Measurements from ENCODE around the gene DYNC1I1.

DNA sequence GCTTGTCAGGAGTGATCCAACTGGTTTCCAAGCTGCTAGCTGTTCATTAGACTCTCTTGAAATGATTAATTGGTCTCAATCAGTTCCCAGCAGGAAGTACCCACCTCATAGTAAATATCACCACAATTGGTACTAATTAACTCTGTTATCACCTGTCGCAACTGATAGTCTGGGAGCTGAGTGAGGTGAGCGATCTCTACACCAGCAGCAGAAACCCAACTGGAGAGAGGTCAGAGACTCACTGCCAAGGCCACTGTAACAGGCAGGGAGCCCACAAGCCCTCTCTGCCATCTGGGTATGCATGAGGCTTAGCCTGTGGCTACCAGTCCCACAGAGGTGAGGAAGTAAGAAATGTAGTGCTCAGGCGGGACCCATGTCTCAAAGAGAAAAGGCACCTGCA lies 245.5 kb downstream of the DYNC1I1 start:
- TF ChIP-seq, protein P1, sequence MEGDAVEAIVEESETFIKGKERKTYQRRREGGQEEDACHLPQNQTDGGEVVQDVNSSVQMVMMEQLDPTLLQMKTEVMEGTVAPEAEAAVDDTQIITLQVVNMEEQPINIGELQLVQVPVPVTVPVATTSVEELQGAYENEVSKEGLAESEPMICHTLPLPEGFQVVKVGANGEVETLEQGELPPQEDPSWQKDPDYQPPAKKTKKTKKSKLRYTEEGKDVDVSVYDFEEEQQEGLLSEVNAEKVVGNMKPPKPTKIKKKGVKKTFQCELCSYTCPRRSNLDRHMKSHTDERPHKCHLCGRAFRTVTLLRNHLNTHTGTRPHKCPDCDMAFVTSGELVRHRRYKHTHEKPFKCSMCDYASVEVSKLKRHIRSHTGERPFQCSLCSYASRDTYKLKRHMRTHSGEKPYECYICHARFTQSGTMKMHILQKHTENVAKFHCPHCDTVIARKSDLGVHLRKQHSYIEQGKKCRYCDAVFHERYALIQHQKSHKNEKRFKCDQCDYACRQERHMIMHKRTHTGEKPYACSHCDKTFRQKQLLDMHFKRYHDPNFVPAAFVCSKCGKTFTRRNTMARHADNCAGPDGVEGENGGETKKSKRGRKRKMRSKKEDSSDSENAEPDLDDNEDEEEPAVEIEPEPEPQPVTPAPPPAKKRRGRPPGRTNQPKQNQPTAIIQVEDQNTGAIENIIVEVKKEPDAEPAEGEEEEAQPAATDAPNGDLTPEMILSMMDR (conservative IDR thresholded peaks at IDR 0.05 in 1 of 2, IDR thresholded peaks at IDR 0.05 in 1 of 2; ENCODE audit: extremely low read depth in 1 of 2, insufficient read depth in 1 of 2, low read depth in 1 of 2, low read length in 2 of 2), result no peak
- TF ChIP-seq EZH2 (IDR thresholded peaks at IDR 0.05; ENCODE audit: borderline replicate concordance, low read length), result no peak

All from mammary epithelial cell (primary cell).